Measurements from ENCODE around the gene DYNC1LI2.

- no peak for TF ChIP-seq CTCF (conservative IDR thresholded peaks at IDR 0.05 in 1 of 2, IDR thresholded peaks at IDR 0.05 in 1 of 2; ENCODE audit: extremely low read depth in 1 of 2, insufficient read depth in 1 of 2, low read depth in 1 of 2, low read length in 2 of 2)
- no peak for TF ChIP-seq EZH2 (IDR thresholded peaks at IDR 0.05; ENCODE audit: borderline replicate concordance, low read length)
Measured at GRCh38 chr16:66746048-66746447, 5.4 kb downstream of the DYNC1LI2 start.
